AG20443 (cell line): ENCODE measurements around the gene PRPF4.

ENCODE experiments used
- DNase-seq: peaks from one replicate; pipeline ENCODE4 v3.0.0; 2012; ENCODE audit warnings: low spot score, mixed read lengths

PRPF4 gene

DNA sequence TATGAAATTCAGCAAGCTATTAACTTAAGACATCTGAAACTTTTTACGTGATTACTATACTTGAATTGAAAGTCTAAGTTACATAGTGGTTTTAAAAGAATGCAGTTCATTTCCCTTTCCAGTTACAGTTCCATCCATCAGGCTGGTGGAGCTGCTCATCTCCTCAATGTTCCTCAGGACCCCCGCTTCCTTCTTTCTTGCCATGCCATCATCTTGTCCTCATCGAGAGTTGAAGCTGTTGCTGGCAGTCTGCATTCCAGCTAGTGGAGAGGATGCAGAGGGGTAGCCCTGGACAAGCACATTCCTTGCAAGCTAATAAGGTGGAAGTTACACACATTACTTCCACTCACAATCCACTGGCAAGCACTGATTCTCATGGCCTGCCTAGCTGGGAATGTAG is 36.5 kb downstream of the PRPF4 start:
- DNase-seq: no peak

DNA sequence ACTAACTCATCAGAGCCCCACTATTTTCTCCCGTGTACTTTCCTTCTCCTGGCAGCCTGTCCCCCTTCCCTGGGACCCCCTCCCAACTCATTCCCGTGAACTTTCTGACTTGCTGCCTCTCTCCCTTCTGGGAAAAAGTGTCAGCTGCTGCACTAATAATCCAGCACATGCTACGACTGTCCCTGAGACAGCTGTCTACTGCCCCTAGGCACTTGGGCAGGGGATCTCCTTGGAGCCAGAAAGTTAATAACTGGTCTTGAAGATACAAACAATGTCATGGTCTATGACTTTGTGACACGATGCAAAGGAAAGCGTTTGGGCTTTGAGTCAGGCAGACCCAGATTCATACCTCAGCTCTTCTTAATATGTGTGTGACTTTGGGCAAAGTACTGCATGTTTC is 37.8 kb downstream of the PRPF4 start:
- DNase-seq: no peak

DNA sequence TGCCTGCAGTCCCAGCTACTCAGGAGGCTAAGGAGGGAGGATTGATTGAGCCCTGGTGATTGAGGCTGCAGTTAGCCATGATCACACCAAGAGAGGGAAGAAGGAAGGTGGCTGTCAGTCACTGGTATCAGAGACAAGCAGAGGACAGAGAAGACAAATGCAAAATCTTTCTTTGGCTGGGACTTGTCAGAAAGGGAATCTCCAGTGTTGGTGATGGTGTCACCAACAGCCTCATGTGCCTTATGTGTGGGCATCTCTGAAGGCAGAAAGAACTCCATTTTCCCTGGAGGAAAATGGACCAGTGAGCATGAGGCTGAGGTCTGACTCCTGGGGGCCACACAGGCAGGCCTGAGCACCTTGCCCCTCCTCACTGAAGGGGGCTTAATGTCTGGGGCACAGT is 39.8 kb downstream of the PRPF4 start:
- DNase-seq: no peak

DNA sequence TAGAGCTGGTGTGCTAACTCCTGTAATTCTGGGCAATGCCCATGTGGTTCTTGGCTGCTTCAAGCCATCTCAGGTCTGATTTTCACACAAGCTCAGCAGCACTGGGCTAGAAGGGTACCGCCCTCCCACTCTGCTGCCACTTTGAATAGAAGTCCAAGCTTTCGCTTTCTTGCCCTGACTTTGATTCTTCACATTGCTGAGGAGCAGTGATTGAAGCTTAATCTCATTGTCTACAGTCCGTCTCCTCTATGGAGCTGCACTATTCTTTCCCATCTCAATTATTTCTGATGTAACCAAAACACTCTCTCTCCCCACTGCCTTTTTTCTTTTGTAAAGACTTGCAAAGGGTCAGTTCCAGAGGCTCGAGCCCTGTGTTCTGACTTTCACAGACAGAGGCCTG is 40.6 kb downstream of the PRPF4 start:
- no peak for DNase-seq

DNA sequence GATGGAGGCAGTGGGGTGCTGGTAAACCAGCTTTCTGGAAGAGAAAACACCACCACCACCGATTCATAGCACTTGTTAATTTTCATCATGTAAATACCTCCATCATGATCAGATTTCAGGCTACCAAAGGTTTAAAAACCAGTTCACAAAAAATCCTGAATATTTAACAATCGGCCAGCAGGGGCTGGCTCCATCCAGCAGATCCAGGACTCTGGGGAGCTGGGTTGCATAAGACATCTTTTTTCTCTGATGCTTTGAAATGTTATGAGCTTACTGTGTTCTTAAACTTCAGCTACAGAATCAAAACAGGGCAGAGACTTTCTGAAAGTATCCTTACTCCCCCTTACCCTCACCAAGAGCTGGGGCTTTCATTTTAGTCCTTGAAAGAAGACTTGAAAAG is 42.3 kb downstream of the PRPF4 start:
- peak; percentile 54 for DNase-seq

DNA sequence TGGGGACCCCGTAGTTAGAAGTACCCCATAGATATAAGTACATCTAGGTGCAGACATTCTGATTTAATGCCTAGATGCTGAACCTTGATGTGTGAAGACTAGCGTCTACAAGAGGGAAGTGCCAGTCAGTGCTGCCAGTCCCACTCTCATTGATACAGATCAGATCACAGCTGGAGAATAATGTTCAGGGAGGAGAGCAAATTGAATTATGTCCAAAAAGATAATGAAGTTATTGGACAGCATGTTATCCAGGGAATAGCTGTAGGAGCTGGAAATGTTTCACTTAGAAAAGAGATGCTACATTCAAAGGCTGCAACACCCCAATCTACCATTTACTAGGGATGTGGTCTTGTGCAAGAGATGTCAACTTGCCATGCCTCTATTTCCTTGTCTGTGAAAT is 43.6 kb downstream of the PRPF4 start:
- no peak for DNase-seq

DNA sequence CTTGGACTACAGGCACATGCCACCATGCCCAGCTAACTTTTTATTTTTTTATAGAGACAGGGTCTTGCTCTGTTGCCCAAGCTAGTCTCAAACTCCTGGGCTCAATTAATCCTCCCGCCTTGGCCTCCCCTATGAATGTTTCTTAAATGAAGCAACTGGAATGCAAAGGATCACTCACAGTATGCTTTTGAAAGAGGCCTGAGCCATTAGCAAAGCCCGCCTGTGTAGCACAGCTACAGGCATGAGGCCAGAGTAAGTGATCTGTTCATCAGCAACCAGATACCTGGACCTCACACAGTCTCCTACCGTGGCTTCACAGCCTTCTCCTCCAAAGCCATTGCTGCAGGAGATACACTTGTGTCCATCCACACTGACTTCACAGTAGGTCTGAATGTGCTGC is 44.6 kb downstream of the PRPF4 start:
- no peak for DNase-seq

DNA sequence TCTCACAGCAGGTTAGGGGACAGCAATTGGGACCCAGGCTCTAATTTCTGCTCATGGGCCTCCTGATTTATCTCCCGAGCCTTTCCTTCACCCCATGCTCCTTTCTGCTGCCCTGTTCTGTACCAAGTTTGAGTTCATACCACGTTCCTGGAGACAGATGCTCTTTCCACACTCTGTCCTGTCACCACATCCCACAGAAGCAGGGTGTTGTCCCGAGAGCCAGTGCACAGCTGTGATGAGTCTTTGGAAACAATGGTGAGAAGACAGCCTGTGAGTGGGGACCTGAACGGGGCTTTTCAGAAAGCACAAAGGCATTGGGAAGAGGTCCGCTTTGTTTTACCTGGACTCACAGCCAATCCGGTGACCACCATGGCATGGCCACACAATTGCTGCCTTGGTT is 47.2 kb downstream of the PRPF4 start:
- DNase-seq: no peak

DNA sequence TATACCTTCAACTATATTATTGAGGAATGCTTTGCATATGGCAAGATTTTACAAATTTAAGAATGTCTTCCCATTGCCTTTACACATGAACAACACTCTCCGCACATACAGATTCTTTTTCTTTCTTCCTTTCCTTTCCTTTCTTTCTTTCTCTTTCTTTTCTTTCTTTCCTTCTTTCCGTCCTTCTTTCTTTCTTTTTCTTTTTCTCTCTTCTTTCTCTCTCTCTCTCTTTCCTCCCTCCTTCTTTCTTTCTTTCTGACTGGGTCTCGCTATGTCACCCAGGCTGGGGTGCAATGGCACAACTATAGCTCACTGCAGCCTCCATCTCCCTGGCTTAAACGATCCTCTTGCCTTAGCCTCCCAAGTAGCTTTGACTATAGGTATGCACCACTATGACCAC is 50.8 kb downstream of the PRPF4 start:
- no peak for DNase-seq

DNA sequence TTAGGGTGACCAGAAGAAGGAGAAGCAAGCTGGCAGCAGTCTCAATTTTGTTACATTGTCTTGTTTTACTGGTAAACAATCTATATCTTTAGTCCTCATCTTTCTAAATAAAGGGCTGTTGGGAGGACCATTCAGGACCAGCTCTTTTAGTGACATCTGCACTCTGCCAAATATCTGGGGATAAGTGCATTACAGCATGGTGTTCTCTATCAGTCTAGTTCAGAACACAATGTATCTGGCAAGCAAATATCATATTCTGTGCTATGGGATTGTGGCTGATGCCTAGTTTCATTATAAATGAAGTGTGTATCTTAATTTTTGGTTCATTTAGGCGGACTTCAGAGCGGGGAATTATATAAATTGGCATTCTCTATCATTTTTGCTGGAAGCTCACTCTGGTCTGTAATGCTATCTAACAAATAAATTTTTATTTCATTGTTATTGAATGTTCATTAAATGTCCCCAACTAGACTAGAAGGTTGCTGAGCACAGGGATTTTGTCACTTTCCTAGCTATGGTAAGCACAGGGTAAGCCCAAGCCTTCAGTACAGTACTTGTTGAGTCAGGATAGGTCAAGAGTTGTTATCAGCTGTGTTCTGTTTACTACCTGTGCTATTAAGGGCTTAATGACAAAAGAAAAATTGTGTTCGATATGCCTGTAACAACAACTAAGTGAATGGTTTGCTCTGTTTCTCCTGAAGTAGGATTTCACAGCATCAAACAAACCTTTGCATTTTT is 52.8 kb downstream of the PRPF4 start:
- no peak for DNase-seq

DNA sequence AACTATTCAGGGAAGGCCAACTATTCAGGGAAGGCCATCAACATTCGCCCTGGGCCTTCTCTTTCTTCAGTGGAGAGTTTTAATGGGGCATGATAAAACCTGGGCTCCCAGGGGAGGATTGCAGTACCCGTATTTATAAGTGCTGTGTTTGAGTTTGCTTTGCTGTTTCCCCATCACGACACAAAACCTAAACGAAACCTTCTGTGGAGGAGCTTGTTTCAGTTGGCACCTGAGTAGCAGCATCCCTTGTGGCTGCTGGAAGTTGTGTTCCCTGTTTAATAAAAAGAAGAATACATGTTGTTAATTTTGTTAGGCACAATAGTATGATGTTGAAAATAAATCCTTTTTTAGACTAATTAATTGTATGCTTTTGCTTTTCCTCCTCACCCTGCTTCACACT is 56.3 kb downstream of the PRPF4 start:
- DNase-seq: no peak

DNA sequence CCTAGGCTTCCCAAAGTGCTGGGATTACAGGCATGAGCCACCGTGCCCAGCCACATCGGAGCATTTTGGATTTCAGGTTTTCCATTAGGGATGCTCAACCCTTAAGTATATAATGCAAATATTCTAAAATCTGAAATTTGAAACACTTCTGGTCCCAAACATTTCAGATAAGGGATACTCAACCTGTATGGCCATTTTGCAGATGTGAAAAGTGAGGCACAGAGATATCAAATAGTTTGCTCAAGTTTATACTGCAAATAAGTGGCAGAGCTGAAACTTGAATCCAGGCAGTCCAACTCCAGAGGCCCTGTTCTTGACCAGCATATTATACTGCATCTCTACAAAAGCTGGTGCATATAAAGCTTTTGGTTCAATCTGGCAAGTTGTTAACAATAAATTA is 62.3 kb downstream of the PRPF4 start:
- no peak for DNase-seq

DNA sequence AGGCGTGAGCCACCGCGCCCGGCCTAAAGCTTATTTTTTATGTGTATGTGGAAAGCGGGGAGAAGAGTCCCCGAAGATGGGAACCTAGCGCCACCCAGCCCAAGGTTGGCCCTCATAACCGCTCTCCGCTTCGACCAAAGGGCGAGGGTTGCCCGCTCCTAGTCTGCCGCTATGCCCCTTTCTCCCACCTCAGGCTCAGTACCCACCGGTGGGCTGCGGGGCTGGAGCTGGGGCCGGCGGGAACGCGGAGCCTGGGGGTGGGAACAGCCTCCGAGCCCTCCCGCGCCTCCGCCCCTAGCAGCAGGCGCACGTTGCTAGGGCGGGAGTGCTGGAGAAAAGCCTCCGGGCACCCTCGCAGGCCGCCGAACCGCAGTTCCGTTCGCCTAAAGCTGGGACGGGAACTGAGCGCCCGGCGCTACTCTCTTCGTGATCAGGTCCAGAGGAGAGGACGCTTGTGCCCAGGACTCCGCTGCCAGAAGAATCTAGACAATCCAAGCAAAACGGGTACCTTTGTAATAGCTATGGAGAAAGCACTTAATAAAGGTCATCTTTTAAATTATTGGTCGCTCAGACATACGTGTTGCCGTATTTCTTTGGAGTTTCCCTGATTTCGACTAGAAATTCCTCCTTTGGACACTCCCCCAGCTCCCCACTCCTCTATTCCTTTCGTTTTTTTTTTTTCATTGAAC is 64.7 kb downstream of the PRPF4 start, which contains the start of gene WDR31:
Gene WDR31 (minus strand): TSS at position 265 of the 689 bp plus-strand sequence. CDS start 8,253 bp downstream, outside the sequence.
- DNase-seq: peak; percentile 97

DNA sequence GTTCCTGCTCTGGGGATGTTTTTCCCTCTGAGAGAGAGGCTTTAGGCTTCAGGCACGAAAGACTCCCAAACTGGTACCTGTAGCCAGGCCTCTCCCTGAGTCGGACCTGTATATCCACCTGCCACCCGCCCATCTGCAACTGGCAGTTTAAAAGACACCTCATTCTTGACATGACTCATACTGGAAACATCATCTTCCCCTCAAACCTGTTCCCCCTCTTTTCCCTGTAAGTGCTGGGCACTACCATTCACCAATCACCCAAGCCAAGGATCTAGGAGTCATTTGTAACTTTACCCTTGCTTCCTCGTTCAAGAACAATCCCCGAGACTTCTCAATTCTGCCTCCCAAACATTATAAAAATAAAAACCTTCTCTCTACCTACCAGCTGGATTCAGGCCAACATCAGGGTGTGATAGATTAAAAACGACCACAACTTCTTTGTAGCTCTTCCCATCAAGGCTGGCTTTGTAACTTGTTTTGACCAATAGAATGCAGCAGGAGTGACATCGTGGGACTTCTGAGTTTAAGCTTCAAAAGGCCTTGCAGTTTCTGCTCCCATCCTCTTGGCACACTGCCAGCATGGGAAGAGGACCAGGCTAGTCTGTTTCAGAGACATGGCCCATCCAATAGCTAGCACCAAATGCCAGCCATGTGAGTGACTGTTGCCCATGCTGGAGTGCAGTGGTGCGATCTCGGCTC is 66.4 kb downstream of the PRPF4 start:
- no peak for DNase-seq
